IPS-18c (cell line): ENCODE measurements around the gene MAP3K5.

Experiments used
- H3K4me3 ChIP-seq: 2 replicates; pipeline ENCODE4 v1.7.0; 2013; ENCODE audit warnings: low read depth, mild to moderate bottlenecking, low read length, moderate library complexity; ENCODE audit not compliant: insufficient read depth
- H3K9me3 ChIP-seq: one replicate; pipeline ENCODE4 v1.6.1; 2013; ENCODE audit warnings: mild to moderate bottlenecking, low read length, moderate library complexity; ENCODE audit not compliant: control insufficient read depth, insufficient read depth

The MAP3K5 gene

GRCh38 chr6:136567688-136568087 is 224.6 kb downstream of the MAP3K5 start:
- H3K4me3 ChIP-seq: no peak overlapping the region

GRCh38 chr6:136566851-136567250 is 225.4 kb downstream of the MAP3K5 start:
- Histone ChIP-seq H3K9me3 (peaks cover 8% of the 10 kb centered on the region), H3K4me3 (no peak overlapping the region)

More at GRCh38 chr6:136567688-136568087, 224.6 kb downstream of the MAP3K5 start:
- peaks cover 8% of the 10 kb centered on the region for H3K9me3 ChIP-seq

GRCh38 chr6:136566007-136566487 is 226.2 kb downstream of the MAP3K5 start:
- Histone ChIP-seq H3K9me3 (peaks cover 7% of the 10 kb centered on the region), H3K4me3 (no peak overlapping the region)

GRCh38 chr6:136564180-136564579 is 228.1 kb downstream of the MAP3K5 start:
- no peaks in the 10 kb centered on the region for H3K9me3 ChIP-seq
- H3K4me3 ChIP-seq: no peak overlapping the region

- H3K9me3 ChIP-seq: no peaks in the 10 kb centered on the region
- no peak overlapping the region for H3K4me3 ChIP-seq
Measured at GRCh38 chr6:136563386-136564152, 228.7 kb downstream of the MAP3K5 start.

- no peak overlapping the region for H3K4me3 ChIP-seq
- no peaks in the 10 kb centered on the region for H3K9me3 ChIP-seq
Measured at GRCh38 chr6:136562211-136562610, 230.1 kb downstream of the MAP3K5 start.

GRCh38 chr6:136553166-136553787 is 239.0 kb downstream of the MAP3K5 start:
- H3K4me3 ChIP-seq: no peak overlapping the region
- no peaks in the 10 kb centered on the region for H3K9me3 ChIP-seq

GRCh38 chr6:136552054-136552453 is 240.2 kb downstream of the MAP3K5 start:
- no peaks in the 10 kb centered on the region for H3K9me3 ChIP-seq
- no peak overlapping the region for H3K4me3 ChIP-seq

GRCh38 chr6:136551103-136551502 is 241.2 kb downstream of the MAP3K5 start:
- peak overlapping the region; percentile 84 for H3K4me3 ChIP-seq
- no peaks in the 10 kb centered on the region for H3K9me3 ChIP-seq

GRCh38 chr6:136550330-136551071 is 241.8 kb downstream of the MAP3K5 start, which contains the start of gene MAP7:
MAP7 (minus strand) TSS chr6:136550422; CDS start chr6:136550408, 14 bp downstream.
- Histone ChIP-seq H3K4me3 (peak within 1 kb of the TSS; percentile 84), H3K9me3 (no peaks in the 10 kb centered on the region)

GRCh38 chr6:136550045-136550329 is 242.3 kb downstream of the MAP3K5 start:
- H3K4me3 ChIP-seq: peak overlapping the region; percentile 84
- H3K9me3 ChIP-seq: no peaks in the 10 kb centered on the region

GRCh38 chr6:136549300-136550044 is 242.8 kb downstream of the MAP3K5 start:
- no peaks in the 10 kb centered on the region for H3K9me3 ChIP-seq
- peak overlapping the region; percentile 84 for H3K4me3 ChIP-seq

GRCh38 chr6:136548582-136549299 is 243.5 kb downstream of the MAP3K5 start:
- H3K4me3 ChIP-seq: peak overlapping the region; percentile 84

GRCh38 chr6:136547871-136548270 is 244.4 kb downstream of the MAP3K5 start:
- H3K9me3 ChIP-seq: no peaks in the 10 kb centered on the region
- no peak overlapping the region for H3K4me3 ChIP-seq

More at GRCh38 chr6:136548582-136549299, 243.5 kb downstream of the MAP3K5 start:
- H3K9me3 ChIP-seq: no peaks in the 10 kb centered on the region

GRCh38 chr6:136547336-136547735 is 244.9 kb downstream of the MAP3K5 start:
- H3K9me3 ChIP-seq: no peaks in the 10 kb centered on the region
- no peak overlapping the region for H3K4me3 ChIP-seq

GRCh38 chr6:136546331-136546730 is 245.9 kb downstream of the MAP3K5 start:
- H3K9me3 ChIP-seq: no peaks in the 10 kb centered on the region
- no peak overlapping the region for H3K4me3 ChIP-seq

- H3K9me3 ChIP-seq: no peaks in the 10 kb centered on the region
- H3K4me3 ChIP-seq: no peak overlapping the region
Measured at GRCh38 chr6:136544326-136544725, 248.0 kb downstream of the MAP3K5 start.
